HG03520 (cell line): Measurements from ENCODE around the gene IL18R1.
"Not testable (repeated sequence)": the region's sequence is repeated elsewhere in the genome, so short reads cannot be mapped to it uniquely, and the experiment has no call there.

Source experiments
- ATAC-seq: cut with Tn5 transposase; IDR thresholded peaks from one replicate; pipeline ENCODE4 v1.9.1; 2021; ENCODE audit warnings: mild to moderate bottlenecking, moderate library complexity; ENCODE audit not compliant: unreplicated experiment

The IL18R1 gene, protein sequence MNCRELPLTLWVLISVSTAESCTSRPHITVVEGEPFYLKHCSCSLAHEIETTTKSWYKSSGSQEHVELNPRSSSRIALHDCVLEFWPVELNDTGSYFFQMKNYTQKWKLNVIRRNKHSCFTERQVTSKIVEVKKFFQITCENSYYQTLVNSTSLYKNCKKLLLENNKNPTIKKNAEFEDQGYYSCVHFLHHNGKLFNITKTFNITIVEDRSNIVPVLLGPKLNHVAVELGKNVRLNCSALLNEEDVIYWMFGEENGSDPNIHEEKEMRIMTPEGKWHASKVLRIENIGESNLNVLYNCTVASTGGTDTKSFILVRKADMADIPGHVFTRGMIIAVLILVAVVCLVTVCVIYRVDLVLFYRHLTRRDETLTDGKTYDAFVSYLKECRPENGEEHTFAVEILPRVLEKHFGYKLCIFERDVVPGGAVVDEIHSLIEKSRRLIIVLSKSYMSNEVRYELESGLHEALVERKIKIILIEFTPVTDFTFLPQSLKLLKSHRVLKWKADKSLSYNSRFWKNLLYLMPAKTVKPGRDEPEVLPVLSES

DNA sequence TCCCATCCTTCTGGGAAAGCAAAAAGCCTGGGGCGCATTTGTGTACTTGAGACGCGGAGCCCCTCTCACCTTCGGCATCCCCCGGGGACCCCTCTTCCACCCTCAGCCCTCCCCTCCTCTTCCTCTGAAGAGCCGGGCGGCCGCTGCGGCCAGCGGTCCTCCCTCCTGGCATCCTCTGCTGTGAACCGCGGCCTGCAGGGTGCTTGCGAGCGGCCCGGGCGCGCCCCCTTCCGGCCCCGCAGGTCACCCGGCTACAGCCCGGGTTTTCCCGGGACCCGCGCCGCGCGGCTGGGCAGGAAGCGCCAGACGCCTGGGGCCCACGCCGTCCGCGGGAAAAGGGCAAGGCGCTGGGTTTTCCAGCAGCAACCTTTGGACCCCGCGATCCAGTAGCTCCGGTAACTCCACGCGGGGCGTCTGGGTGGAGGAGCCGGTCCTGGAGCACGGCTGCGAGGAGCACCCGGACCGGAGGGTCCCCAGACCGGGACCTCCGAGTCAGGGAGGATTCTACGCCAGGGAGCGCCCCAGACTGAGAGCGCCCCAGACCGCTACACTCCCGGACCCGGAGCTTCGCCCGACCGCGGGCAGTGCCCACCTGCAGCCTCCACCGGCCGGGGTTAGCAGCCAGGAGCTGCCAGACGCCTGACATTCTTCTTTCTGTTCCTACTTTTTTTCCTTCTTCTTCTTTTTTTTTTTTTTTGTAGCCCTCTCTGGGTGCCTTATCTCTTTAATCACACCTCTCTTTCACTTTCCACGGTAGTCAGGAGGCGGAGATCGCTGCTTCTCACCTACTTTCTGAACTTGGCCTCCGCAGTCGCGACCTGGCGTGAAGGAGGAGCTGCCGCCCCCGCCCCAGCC lies at the start of gene IL18R1:
Gene IL18R1, plus strand, starts transcription at position 271 of the 855 bp plus-strand sequence. CDS start 6,865 bp downstream, outside the sequence.
- peak; percentile 86 for ATAC-seq

DNA sequence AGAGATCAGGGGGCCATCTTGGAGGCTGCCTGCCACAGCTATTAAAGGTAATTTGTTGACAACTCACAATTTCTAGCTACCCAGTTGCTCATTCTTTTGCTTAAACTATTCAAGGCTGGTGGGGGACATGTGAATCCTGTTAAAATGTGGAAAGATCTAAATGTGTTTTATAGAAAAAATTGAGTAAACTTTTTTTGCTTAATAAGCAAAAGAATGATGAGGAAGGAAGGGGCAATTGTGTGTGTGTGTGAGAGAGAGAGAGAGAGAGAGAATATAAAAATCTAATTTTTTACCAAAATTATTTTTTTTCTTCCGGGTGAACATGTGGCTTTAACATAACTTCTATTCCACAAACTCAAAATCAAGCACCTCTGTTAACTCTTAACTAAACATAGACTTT lies 49.5 kb upstream of the IL18R1 start:
- no peak for ATAC-seq

DNA sequence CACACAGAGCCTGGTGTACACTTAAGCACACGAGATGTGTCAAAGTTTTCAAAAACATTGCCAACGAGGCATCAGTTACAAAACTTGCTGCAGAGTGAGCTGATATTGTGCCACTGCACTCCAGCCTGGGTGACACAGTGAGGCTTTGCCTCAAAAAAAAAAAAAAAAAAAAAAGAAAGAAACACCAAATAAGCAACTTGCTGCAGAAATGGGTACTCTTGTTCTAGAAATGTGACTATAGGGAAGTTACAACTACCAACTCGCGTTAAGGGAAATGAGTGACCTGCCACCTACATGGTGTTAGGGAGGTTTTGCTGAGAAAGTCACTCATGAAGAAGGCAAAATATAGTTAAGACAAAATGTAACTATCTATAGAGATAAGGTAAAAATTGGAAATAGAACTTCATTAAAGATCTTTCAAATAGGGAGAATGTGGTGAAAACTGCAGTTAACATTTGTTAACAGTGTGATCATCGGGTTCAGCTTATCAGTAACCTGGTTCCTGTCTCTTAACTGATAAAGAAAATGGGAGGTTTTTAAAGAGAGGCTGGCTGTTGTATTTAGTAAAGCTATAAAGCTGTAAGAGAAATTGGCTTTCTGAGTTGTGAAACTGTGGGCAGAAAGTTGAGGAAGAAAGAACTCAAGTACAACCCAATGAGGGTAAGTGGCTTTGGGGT lies 44.5 kb upstream of the IL18R1 start, which contains the start of gene IL1RL1:
Gene IL1RL1, plus strand, starts transcription at position 600 of the 677 bp plus-strand sequence. CDS start 26,702 bp downstream, outside the sequence.
- ATAC-seq, result no peak

DNA sequence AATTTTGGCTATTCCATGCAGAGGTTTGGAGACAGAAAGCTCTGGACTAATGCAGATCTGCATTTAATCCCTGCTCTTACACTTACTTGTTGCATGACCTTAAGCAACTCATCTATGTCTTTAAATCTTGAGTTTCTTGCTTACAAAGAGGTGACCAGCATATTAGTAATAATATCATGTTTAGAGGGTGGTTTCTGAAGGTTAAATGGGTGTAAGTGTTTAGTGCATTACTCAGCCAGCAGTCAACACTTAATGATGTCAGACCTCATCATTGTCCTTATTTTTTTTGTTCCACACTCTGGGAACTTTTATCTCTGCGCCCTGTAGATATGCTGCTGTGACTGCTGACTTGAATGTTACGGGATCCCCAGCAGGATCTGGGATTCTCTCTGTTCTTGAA lies 42.6 kb upstream of the IL18R1 start:
- no peak for ATAC-seq

DNA sequence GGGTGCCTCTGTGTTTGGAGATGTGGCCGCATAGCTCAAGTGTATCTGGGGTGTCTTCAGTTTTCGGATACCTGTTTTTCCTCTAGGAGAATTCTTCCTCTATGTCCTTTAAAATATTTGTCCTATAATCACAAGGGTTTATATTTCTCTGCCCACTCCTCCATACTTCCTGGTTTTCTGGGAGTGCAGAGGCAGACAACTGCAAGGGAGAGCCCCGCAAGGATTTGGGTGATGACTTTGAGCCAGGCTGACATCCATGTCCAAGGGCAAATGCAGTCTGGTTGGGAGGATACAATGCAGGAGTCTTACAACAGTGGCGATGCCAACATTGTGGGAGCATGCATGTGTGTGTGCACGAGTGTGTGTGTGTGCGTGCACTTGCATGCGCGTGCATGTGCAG lies 42.1 kb upstream of the IL18R1 start:
- no peak for ATAC-seq

DNA sequence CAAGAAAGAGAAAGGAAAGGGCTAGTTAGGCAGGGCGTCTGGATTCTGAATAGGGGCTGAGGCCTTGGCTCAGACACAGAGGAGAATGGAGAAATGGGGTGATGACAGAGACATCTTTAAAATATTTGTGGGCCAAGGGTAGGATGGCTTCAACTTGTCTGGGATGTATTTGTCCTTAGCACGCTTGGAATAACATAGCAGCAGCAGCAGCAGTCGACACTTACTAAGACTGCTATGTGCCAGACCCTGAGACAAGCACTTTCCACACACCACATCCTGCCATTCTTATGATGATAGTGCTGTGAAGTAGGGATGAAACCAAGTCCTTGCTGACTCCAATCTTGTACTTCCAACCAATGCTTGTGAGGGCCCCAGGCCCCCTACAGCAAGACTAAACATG lies 41.6 kb upstream of the IL18R1 start:
- no peak for ATAC-seq

DNA sequence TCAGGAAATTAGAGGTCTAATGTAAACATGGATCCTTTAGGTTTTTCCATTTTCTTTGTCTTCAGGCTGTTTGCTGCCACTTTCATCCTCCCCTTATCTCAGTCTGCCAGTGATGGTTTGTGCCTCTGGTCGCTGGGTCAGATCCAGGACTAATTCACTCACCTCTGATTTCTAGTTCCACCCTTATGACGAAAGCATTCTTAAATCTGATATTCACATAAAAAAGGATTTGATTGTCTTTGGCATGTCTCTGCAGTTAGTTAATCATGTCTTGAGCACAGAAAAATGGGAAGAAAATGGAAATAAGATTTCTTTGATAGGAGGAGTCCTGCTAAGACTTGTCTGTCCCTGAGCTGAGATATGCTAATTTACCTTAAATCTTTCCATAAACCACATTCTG lies 39.7 kb upstream of the IL18R1 start:
- ATAC-seq, result no peak

DNA sequence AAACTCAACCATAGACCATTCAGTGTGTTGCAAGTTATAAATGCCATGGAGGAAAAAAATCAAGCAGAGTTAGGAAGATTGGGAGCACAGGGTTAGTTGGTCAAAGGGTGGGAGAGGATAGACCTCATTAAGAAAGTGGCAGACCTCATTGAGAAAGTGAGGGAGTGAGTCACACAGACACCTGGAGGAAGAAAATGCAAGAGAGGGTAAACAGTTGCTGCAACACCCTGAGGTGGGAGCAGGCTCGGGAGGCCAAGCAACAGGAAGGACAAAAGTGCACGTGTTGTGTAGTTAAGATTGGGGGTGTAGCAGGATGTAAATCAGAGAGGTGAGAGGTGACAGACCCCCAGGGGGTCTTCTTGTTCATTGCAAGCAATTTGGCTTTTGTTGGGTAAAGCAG lies 37.9 kb upstream of the IL18R1 start:
- no peak for ATAC-seq

DNA sequence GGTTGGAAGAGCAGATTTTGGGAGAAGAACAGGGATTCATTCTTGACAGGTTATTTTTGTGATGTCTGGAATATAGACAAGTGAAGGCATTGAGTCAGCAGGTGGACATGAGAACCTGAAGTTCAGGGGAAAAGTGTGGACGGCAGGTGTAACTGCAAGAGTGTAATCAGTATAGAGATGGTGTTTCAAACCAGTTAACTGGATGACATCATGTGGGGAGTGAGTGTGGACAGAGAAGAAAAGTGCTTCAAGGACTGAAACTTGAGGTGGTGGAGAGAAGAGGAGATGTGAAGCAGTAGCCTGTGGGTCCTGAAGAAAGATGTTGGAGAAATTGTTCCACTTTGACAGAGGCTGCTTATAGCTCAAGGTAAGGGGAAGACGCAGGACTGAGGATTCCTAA lies 37.2 kb upstream of the IL18R1 start:
- no peak for ATAC-seq

DNA sequence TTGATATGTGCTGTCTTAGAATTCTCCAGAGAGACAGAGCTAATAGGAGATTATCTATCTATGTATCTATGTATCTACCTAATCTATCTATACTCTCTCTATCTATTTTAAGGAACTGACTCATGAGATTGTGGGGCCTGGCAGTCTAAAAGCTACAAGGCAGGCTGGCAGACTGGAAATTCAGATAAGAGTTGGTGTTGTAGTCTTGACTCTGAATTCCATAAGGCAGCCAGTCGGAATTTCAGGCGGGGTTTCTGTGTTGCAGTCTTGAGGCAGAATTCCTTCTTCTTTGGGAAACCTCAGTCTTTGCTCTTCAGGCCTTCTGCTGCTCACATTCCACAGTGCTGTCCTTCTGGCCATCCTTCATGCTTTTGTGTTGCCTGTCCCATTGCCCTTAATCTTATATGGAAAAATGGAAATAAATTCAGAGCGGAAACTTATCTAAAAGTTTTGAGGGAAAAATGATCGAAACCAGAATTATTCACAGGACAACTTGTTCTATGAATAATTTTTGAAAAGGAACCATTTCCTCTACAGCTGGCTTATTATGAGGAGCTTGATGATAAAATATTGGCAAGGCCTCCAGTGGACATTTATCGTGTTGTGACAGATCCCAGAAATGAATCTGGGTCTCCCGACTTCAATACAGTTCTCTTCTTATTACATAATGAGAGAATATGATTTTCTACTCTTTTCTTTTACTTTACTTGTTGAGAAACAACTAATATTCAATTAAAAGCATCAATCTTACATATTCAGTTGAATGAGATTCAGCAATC lies 33.5 kb upstream of the IL18R1 start:
- no peak for ATAC-seq

DNA sequence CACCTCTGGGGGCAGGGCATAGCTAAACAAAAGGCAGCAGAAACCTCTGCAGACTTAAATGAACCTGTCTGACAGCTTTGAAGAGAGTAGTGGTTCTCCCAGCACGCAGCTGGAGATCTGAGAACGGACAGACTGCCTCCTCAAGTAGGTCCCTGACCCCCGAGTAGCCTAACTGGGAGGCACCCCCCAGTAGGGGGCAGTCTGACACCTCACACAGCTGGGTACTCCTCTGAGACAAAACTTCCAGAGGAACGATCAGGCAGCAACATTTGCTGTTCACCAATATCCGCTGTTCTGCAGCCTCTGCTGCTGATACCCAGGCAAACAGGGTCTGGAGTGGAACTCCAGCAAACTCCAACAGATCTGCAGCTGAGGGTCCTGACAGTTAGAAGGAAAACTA lies 30.7 kb upstream of the IL18R1 start:
- not testable (repeated sequence) for ATAC-seq

DNA sequence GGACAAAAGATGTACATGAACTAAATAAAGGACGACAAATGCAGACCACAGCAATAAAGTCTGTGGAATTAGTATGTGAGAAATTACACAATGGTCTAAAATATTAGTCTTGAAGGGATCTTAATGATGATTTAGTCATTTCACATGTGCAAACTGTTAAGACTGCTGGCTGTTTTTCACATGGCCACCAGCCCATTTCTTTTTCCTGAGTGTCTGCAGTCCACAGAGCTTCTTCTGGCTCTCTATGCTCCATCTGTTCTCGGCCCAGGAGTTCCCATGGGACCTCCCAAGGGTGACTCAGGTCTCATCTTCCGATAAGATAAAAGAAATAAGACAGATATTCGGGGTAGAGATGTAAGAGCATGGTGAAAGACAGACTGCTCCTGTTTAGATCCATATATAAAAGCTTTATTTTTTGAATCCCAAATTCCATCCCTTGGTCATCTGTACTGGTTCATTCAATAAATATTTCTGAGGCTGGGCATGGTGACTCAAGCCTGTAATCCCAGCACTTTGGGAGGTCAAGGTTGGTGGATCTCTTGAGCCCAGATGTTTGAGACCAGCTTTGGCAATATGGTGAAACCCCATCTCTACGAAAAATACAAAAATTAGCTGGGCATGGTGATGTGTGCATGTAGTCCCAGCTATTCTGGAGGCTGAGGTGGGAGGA lies 24.1 kb upstream of the IL18R1 start:
- no peak for ATAC-seq

DNA sequence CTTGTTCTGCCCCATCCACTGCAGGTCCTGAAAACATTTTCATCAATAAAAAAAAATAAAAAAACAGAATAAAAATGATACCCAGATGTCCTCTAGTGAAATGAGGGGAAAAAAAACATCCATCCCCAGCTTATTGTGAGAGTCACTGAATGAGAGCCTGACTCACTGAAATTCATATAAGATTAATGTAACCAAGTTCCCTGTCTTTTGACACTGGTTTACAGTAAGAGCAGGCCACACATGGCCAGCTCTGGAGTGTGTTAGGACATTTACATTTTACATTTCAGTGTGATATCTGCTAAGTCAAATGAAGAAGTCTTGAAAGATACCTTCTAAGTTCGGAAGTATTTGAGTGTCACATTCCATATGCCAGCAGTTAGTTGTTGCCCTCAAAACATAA lies 21.1 kb upstream of the IL18R1 start:
- ATAC-seq, result no peak

DNA sequence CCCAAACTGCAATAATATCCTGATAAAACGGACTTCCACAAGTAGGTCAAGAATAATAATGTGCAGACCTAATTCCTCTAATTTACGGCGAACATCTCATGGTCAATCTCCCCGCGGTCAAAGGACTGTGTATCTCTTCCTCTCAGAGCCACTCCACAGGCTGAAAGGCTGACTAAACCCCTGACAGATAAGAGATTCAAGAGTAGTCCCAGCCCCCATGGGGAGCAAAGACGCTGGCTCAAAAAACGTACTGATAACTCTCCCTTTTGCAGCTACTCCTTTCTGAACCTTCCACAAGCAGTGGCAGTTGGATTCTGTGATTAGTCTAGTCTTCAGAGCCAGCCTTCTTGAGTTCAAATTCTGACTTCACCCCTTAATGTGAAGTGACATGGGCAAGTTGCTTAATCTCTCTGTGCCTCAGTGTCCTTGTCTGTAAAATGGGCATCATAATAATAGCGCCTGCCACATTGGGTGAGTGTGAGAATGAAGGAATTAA lies 19.7 kb upstream of the IL18R1 start:
- ATAC-seq, result no peak

DNA sequence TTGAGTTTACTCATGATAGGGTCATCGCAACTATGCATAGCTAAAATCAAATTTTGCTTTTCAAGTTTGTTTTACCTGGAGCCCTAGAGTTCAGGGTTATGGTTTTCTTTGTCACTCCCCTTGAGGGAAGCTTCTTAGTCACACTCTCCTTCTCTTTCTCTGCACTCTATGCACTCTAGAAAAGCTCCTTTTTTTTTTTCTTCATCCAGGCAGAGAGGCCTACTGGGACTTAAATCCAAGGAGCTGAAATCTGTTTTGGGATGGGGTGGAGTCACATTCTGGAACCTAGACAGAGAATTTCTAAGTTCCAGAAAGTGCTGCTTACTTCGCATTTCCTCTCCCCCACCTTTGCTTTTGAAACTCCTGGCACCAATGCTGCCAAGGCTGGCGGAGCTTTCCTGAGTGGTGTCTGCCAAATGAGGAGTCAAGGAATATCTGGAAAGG lies 19.1 kb upstream of the IL18R1 start:
- ATAC-seq, result no peak

DNA sequence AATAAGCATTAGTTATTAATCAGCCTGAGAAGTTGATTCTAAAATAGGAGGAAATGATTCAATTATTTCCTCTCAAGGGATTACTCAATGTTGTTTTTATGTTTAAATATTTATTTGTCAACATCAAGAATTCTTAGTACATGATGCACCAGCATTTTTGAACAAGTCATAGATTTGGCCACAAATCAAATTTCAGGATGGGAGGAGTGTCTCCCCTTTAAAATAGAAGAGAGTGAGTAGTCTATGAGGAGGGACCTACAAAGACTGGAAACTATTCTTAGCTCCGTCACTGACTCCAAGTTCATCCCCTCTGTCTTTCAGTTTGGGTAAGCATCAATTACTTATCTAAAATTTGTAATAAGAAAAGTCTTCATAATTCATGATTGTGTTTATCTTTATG lies 18.6 kb upstream of the IL18R1 start:
- no peak for ATAC-seq

DNA sequence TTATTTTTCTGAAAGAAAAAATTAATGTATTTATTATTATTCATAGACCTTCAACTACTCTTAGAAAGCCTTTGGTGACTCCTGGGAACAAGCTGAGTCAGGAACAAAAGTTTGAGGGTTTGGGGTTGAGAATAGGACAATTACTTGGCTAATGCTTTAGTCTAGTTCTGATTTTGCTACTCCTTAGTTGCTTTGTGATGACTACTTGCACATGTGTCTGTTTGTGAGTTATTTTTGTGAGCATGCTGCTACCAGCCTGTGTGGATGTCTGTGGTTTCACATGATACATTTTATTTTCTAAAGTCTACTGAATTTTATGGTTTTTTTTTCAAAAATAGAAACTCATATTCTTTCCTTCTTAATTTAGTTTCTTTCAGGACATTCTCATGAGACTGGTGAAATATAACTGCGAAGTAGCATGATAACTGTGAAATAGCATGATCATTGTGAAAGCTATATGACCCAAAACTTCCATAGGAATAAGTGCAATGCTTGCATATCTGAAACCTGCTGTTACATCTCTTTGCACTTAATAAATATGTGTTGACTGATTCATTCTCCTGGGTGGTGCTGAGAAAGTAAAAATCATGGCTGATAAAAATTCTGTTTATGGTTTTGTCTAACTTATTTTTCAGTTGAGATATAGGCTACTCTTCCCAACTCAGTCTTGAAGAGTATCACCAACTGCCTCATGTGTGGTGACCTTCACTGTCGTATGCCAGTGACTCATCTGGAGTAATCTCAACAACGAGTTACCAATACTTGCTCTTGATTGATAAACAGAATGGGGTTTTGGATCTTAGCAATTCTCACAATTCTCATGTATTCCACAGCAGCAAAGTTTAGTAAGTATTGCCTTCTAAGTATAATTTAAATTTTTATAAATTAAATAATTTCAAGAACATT lies 17.9 kb upstream of the IL18R1 start:
- ATAC-seq, result no peak

DNA sequence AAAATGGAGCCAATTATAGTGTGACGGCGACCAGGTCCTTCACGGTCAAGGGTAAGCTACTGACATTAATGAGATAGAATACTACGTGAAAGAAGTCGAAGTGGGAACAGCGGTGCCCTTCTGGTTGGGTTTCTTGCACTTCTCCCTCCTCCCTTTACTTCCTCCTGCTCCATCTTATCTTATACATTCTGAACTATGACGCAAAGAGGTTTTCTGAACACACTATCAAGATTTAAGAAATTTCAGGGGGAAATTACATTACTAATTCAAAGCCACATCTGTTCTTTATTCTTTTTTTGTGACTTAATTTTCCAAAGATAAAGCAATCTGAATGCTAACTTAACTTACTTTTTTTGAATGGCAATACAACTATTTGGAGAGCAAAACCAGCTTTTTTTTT lies 14.8 kb upstream of the IL18R1 start:
- no peak for ATAC-seq

DNA sequence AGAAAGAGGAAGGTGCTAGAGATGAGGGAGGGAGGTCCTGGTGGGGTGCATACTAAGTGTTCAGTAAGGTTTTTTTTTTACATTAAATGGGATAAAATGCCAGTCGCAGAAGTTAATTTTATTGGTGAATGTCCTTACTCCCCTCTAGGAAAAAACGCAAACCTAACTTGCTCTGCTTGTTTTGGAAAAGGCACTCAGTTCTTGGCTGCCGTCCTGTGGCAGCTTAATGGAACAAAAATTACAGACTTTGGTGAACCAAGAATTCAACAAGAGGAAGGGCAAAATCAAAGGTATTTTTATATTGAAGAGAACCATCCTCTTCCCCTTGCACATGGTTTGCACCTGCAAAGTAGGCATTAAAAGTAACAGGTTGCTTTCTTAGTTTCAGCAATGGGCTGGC lies 12.7 kb upstream of the IL18R1 start:
- no peak for ATAC-seq
